GM18868 (cell line): ENCODE measurements around the gene HOXD1.

Source experiments
- ATAC-seq: cut with Tn5 transposase; IDR thresholded peaks from one replicate; pipeline ENCODE4 v1.9.1; 2021; ENCODE audit warnings: mild to moderate bottlenecking, moderate library complexity; ENCODE audit not compliant: unreplicated experiment

The HOXD1 gene

DNA sequence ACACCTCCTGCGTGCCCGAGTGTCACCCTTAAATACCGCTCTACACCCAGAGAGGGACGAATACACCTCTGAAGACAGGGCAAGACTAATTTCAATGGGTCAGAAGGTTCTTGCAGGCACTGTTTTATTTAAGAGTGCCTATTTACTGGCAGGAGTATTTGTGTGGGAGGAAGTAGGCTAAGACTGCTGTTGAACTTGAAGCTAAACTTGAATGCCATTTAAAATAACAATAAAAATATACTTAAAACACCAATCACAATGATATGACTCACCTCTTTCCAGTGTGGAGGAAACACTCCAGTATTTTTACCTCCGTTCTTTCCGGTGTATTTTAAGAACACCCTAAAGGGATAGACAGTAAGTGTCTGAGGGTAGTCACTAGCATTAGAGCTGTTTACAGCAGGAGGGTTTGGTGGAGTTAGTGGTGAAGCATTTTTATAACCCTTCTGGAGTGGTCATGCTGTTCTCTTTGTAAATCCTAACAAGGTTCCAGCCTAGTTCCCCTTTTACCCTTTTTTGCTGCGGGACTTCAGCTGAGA is 9.6 kb upstream of the HOXD1 start:
- no peak for ATAC-seq

DNA sequence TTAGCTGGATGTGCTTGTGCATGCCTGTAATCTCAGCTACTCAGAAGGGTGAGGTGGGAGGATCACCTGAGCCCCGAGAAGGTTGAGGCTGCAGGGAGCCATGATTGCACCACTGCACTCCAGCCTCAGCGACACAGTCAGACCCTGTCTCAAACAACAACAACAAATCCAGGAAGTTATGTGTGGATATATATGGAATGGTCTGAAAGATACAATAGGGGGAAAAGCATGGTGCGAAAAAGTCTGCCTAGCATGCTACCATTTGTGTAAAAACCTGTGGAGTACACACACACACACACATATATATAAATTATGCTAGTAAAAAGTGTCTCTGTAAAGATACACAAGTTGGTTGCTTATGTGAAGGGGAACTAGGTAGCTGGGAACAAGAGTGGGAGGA is 6.9 kb upstream of the HOXD1 start:
- no peak for ATAC-seq

DNA sequence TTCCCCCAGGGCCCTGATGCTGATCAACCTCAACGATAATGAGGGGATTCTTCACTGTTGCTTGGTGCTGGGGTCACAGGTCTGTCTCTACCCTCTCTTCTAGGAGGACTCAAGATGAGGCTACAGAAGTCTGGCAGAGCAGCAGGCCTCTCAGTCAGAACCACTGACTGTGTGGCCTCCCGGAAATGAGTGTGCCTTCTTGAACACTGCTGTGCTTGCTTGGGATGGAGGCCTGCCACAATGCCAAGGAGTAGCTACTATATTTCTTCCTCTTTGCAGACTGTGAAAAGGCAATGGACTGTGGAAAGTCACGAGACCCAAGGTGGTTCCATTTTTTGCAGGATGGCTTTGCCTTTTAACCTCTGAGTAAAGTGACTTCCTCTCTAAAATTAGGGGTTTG is 5.8 kb upstream of the HOXD1 start:
- no peak for ATAC-seq

DNA sequence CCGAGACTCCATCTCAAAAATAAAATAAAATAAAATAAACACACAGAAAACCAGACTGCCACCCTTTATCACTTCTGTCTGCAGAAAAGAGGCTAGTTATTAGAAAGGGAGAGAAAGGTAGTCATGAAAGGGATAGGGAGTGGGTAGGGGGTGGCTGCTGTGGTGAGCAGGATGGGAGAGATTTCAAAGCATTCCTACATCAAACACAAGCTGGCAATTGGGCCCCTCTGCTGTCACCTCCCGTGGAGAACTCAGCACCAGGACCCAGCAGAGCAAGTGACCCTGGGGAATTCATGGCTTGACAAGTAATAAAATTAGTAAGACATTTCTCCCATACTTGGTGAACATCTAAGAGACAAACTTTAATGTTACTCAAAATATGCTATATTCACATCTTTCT is 3.7 kb upstream of the HOXD1 start:
- no peak for ATAC-seq

DNA sequence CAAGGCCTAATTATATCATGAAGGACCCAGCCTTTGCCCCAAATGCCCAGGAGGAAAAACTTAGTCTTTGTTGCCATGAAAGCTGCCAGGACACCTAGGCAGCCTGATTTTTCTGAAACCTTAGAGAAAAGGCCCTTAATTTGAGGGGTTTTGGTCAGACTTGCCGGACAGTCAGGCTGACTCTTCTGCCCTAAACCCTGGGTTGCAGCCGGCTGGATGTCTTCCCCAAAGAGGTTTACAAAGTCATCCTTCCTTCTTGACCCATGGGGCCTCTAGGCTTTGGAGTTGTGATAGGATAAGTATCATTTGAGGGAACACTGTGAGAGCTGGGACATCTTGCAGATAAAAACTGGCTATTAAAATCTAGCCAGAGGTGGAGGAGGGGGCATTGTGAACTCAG is 2.4 kb upstream of the HOXD1 start:
- ATAC-seq: no peak

DNA sequence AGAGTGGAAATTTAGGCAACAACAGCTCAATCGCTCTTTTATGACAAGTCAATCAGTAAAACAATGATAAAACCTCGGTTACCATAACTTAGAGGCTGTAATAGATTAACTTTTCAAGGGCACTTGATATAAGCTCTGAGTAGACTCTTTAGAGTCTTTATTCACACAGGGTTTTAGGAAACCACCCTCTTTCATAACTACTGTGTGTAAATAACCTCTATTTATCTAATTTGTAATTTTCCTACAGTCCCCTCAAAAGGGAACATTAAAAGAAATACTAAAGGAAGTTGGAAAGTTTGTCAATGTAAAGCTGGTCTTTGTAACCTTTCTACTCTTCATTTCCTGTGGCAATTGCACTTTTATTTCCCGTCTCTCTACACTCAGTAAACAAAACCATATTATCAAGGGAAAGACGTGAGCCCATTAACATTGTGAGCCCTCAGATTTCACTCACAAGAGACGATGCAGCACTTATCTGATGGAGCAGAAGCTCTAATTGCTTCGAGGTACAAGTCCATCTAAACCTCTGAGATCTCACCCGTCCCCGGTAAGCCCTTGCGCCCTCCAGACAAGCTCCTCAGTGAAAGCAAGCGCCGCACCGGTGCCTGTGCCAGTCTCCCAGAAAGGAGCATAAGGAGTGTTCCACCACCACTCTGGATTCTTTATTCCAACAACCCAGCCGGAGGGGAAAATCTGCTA is 1.1 kb upstream of the HOXD1 start:
- ATAC-seq: no peak

DNA sequence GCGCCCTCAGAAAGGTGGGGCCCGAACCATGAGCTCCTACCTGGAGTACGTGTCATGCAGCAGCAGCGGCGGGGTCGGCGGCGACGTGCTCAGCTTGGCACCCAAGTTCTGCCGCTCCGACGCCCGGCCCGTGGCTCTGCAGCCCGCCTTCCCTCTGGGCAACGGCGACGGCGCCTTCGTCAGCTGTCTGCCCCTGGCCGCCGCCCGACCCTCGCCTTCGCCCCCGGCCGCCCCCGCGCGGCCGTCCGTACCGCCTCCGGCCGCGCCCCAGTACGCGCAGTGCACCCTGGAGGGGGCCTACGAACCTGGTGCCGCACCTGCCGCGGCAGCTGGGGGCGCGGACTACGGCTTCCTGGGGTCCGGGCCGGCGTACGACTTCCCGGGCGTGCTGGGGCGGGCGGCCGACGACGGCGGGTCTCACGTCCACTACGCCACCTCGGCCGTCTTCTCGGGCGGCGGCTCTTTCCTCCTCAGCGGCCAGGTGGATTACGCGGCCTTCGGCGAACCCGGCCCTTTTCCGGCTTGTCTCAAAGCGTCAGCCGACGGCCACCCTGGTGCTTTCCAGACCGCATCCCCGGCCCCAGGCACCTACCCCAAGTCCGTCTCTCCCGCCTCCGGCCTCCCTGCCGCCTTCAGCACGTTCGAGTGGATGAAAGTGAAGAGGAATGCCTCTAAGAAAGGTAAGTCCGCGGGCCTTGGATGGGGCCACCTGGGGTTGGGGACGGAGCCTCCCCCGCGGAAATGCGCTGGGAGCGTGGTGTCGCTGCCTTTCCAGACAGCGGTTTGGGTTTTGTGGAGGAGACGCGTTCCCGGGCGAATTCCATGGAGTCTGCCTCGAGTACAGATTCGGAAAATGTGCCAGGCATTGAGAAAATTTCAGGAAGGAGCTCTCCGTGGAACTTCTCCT is 559 bp downstream of the HOXD1 start:
- no peak for ATAC-seq

DNA sequence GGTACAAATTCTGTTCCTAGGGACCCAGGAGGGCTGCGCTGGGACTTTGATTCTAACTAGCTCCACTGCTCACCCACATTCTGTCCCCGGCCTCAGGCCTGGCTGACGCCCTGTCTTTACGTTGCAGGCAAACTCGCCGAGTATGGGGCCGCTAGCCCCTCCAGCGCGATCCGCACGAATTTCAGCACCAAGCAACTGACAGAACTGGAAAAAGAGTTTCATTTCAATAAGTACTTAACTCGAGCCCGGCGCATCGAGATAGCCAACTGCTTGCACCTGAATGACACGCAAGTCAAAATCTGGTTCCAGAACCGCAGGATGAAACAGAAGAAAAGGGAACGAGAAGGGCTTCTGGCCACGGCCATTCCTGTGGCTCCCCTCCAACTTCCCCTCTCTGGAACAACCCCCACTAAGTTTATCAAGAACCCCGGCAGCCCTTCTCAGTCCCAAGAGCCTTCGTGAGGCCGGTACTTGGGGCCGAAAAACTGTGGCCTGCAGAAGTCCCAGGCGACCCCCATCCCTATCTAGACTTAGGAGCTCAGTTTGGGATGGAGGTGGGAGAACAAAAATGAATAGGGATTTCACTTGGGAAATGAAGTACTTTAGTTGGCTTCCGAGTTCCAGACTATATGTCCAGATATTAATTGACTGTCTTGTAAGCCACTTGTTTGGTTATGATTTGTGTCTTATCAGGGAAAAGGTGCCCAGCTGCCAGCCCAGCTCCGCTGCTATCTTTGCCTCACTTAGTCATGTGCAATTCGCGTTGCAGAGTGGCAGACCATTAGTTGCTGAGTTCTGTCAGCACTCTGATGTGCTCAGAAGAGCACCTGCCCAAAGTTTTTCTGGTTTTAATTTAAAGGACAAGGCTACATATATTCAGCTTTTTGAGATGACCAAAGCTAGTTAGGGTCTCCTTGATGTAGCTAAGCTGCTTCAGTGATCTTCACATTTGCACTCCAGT is 1.5 kb downstream of the HOXD1 start:
- ATAC-seq: no peak

DNA sequence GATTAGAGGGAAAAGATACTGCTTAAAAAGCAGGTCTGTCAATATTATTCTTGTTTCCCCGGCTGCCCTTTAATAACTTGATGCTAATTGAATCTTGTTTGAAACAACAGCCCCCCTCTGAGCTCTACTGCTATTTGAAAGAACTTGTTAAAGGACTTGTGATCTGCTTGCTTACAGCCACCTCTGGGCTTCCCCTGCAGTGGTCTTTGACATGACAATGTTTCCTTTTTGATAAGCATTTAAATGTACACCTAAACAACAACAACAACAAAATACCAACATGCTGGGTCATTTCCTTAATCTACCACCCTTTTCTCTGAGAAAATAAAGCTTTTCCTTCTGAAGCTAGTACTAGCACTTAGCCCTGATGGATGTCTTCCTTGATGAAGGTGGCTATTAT is 3.9 kb downstream of the HOXD1 start:
- no peak for ATAC-seq

DNA sequence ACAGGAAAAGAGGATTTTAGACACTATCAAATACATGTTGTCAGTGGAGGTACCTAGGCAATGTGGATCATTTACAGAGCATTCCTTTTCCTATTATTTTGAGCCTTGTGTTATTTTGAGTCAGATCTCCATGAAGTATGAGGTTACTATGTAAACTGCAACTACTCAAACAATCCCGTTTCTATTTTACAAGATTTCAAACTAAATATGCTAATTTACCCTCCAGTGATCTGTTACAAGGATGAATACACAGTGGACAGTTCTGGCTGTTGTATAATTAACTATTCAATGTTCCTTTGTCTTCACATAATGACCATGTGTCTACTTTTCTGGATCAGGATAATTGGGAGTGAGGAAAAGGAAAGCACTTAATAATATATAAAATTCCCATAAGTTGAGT is 4.6 kb downstream of the HOXD1 start:
- ATAC-seq: no peak

DNA sequence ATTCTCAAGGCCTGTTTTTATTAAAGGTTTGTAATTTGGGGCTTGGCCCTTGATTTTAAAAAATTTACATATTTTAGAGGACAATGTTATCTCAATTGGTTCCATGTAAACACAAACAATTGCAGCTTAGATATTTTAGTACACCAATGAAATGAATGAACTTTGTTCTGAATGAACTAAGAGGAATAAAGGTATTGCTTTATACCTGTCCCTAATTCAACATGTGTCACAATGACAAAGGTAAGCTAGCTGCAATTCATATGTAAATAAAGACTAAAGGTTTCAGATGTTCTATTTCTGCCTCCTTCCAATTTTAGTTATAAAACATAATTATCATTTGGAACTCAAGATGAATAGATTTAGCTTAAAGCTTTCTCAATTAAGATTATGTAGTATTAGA is 11.4 kb downstream of the HOXD1 start:
- no peak for ATAC-seq

DNA sequence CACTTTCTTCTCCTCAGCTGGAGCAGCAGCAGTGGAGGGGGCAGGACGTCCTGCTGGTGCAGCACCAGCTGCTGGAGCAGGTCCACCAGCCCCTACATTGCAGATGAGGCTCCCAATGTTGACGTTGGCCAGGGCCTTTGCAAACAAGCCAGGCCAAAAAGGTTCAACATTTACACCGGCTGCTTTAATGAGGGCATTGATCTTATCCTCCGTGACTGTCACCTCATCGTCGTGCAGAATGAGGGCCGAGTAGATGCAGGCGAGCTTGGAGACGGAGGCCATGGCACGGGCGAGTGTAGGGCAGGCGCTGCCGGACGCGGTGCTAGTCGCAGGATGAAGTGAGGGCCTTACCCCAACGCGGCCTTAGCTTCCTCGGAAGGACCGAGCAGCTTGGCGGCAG is 12.5 kb downstream of the HOXD1 start:
- no peak for ATAC-seq

DNA sequence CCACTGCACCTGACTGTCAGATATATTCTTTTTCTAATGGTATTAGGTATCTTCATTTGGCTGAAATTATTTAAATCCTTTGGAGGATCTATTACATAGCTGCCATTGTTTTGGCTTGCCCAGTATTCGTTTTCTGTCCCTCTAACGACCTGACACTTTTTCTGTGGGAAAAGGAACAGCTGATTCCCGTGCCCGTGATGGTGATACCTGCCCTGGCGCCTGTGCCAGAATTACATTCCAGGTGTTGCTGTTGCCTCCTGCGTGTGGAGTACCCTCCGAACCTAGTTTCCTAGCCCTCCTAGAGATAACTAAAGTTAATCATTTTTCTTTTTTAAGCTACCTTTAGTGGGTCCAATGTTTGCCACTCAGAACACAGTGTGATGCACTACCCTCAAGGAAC is 14.0 kb downstream of the HOXD1 start:
- ATAC-seq: no peak

DNA sequence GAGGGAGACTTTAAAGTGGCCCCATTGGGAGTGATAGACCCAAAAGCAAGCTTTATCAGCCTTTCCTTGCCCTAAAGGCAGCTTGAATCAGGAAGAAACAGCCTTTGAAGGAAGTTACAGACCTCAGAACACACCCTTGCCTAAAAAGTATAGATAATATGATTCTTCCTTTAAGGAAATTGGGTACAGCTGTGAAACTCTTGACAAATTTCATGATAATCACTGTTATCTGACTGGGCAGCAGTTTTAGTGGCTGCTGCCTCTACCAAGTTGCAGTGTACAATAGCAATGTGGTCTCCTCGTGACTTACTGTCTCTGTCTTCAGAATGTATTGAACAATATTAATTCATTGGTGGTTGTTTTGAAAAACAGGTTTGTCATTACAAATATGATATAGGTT is 16.7 kb downstream of the HOXD1 start:
- no peak for ATAC-seq

DNA sequence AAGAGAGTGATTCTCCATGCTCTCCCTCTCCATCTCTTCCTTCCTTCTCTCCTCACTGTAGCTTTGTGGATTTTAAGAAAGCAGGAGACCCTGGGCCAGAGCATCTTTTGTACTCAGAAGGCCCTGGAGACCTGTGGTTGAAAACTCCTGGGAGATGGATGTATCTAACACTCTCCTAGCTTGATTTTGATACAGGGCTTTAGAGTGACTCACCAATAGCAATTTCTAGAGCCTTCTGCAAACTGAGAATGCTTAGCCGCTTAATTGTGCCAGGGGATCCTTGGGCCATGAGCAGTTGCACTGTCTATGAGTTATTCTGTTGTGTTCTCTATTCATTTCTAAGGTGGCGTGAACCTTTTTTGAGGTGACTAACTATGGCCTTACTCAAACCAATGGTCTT is 17.7 kb downstream of the HOXD1 start:
- ATAC-seq: no peak

DNA sequence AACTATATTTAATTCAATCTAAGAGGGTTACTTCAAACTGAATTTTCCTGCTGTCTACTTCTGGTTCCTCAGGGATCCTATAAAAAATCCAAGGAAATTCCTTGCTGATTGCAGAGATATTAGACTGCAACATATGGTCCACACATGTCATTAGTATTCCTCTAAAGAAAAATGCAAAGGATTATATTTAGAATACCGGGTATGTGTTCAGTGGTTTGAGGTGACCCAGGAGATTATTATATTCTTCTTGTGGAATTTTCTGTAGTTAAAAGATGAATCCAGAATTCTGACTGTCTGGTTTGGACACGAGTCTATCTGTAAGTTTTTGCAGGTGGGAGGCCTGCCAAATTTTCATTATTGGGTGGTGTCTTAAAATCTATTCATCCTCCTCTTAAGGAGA is 18.2 kb downstream of the HOXD1 start:
- ATAC-seq: no peak

DNA sequence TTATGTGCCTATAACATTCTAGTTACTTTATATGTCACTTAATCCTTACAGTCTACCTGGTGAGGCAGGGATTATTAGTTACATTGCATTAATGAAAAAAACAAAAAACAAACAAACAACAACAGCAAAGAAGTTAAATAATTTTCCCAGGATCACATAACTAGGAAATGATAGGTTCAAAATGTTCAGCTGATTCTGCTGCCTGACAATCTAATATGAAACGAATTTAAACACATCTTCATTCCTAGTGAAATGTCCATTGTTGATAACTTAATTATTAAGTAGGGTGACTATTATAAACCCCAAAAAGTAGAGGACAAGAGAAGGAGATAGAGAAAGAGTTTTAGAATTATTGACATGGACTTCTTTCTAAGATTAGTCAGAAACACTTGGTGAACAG is 22.6 kb downstream of the HOXD1 start:
- ATAC-seq: no peak

DNA sequence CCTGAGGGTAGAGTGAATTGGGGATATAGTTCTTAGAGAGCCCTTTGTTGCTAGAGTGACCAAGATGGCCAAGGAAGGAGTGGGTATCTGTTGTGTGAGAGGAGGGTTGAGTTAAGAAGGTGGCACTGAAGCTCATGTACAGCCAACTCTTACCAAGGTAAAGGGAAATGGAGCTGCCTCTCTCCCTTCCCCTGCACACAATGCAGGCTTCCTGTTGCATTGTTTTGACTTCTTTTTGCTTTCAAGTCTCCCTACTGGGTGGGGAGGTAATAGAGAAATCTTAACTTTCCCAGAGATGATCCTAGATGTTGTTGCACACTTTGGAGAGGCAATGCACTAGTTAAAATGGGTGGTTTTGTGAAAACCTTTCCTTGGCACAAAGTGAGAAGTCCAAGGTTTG is 23.8 kb downstream of the HOXD1 start:
- ATAC-seq: no peak

DNA sequence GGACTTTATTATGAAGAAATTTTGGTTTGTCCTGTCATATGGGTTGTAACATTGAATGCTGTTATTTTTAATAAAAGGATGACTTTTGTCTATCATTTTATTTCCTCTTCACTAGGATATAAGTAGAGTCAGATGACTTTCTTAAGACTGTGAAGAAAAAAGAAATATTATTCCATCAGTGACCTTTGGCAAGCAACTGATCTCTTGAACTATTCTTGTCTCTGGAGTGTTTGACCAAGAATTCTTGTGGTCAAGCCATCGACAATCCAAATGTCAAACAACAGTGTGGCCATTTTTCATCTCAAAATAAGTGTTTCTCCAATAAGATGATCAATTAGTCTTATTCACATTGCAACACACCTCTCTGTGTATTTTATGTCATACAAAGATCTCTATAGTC is 24.9 kb downstream of the HOXD1 start:
- no peak for ATAC-seq

DNA sequence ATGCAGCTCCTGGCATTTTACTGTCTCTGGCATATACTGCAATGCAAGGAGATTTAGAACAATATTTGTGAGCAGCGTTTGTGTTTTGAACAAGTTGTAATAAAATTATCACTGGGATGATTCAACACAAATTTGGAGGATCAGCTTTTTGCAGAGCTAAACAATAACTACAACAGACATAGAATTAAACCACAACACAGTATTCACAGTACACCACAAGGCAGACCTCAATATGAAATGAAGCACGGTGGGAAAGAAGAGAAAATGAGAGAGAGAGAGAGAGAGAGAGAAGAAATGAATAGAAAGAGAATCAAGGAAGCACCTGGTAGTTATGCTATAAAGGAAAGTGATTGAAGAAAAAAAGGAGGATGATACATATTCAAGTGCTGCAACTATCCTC is 39.4 kb downstream of the HOXD1 start:
- ATAC-seq: no peak

DNA sequence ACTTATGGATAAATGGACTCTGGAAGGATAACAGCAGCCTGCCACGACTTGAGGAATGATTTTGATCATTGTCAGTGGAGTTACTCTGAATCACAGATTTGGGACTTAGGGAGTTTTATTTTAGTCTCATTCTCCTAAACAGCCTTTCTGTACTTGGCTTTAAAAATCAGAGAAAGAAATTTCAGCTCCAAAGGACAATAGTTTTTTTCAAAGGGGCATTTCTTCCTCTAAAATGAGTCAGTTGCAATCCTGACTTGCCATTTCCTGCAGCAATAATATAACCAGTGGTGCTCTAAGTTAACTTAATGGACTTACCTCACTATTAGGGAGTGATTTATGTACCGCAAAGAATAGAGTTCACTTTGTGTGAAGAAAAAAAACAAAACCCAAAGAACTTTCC is 45.7 kb downstream of the HOXD1 start:
- ATAC-seq: no peak
